Esophagus muscularis mucosa (tissue), 4 donors: ENCODE data around the gene PRF1.

ENCODE experiments used
- EP300 ChIP-seq: sonication (generic); formaldehyde crosslinking; IDR thresholded peaks from one replicate; pipeline ENCODE4 v1.6.1; 2017; ENCODE audit warnings: antibody characterized with exemption
- POLR2A ChIP-seq: fragments of 450-650 bp; IDR thresholded peaks from one replicate; pipeline ENCODE4 v1.6.1; 2017; ENCODE audit warnings: antibody characterized with exemption, moderate library complexity, mild to moderate bottlenecking, low read depth
- POLR2AphosphoS5 ChIP-seq, 2 donors: sonication (generic); formaldehyde crosslinking; IDR thresholded peaks; one replicate each; pipeline ENCODE4 v1.6.1; 2017; ENCODE audit warnings: antibody characterized with exemption in 2 of 2
- TF ChIP-seq, protein P1 (sequence below), 3 experiments: fragments of 200-600 bp in 2 of 3; fragments of 450-650 bp in 1 of 3; sonication (generic) in 2 of 3; IDR thresholded peaks; one replicate each; pipeline ENCODE4 v1.5.1; 2017 to 2019; ENCODE audit warnings: antibody characterized with exemption in 3 of 3, mild to moderate bottlenecking in 2 of 3, moderate library complexity in 1 of 3

DNA sequence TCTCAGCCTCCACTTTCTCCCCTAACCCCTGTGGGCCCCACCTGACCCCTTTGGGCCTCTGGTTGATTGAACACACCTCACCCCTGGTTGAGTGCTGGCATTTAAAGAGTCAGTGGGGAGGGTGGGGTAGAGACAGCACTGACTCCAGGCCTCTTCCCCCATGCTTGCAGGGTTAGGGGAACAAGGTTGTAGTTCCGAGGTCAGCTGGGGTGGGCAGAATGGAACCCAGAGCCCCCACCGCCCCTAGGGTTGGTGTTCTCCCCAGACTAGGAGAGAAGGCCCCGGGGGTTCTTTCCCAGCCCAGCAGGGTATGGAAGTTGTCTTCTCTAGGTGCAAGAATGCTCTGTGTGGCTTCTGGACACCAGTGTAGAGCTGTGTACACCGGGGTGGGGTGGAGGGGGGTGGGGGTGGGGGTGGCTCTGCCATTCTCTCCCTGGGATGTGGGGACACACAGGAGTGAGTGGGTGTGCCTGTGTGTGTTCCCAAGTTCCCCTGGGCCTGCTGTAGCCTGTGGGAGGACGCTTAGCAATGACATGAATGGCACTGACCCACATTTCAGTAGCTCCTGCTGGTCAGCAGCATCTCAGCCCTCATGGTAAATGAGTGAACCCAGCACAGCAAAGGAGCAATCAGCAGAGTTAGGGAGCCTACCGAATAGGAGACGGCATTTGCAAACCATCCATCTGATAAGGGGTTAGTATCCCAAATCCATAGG is 33.6 kb downstream of the PRF1 start:
- TF ChIP-seq, protein P1, sequence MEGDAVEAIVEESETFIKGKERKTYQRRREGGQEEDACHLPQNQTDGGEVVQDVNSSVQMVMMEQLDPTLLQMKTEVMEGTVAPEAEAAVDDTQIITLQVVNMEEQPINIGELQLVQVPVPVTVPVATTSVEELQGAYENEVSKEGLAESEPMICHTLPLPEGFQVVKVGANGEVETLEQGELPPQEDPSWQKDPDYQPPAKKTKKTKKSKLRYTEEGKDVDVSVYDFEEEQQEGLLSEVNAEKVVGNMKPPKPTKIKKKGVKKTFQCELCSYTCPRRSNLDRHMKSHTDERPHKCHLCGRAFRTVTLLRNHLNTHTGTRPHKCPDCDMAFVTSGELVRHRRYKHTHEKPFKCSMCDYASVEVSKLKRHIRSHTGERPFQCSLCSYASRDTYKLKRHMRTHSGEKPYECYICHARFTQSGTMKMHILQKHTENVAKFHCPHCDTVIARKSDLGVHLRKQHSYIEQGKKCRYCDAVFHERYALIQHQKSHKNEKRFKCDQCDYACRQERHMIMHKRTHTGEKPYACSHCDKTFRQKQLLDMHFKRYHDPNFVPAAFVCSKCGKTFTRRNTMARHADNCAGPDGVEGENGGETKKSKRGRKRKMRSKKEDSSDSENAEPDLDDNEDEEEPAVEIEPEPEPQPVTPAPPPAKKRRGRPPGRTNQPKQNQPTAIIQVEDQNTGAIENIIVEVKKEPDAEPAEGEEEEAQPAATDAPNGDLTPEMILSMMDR (IDR thresholded peaks at IDR 0.05): no peak
- no peak for TF ChIP-seq POLR2A
- no peak for TF ChIP-seq POLR2AphosphoS5 (IDR thresholded peaks at IDR 0.05)
- no peak for TF ChIP-seq EP300
